K562 (cell line): ENCODE data around the gene CCSAP. TPM values are rescaled to one million over a fixed set of nuclear protein-coding genes. Genes with fewer than 3 reads are reported as not detected.

Source experiments
- ATAC-seq: fragments of 200-7000 bp; cut with Tn5 transposase; 3 replicates; pipeline ENCODE4 v1.9.1; 2020; ENCODE audit warnings: moderate library complexity
- BruUV-seq: library from RNA; stranded (reverse); fragments of 400-500 nt; replicated peaks from 2 replicates; lab custom pipeline; 2021; lab: Mats Ljungman, UMichigan
- CTCF ChIA-PET: fragments of 300-600 bp; formaldehyde crosslinking; extraction: SDS; loops from one replicate; lab custom pipeline; 2021; ENCODE audit warnings: low intra/inter-chr PET ratio; lab: Yijun Ruan, JAX
- POLR2A ChIA-PET: fragments of 300-600, 350-650 bp; sonication (Branson Sonifier 250); formaldehyde crosslinking; extraction: SDS; loops from one replicate; lab custom pipeline; 2021; ENCODE audit warnings: antibody characterized with exemption, inconsistent platforms; lab: Yijun Ruan, JAX
- DNase-seq, 4 experiments: peaks; one replicate each; pipeline versions ENCODE4 v3.0.0 to v3.0.0-alpha.2; 2011 to 2018; ENCODE audit warnings: low spot score in 3 of 4, mixed read lengths in 3 of 4; ENCODE audit errors: extremely low read depth in 1 of 4
- FAIRE-seq: peaks from 2 replicates; lab custom pipeline; 2011; peaks lifted over from hg19 to GRCh38; lab: Jason Lieb, UNC
- H2AFZ ChIP-seq: 2 replicates; pipeline ENCODE4 v1.6.0; 2011; ENCODE audit warnings: low read depth, low read length, control low read depth, inconsistent platforms
- H3K27ac ChIP-seq: fragments of 200-600 bp; 3 replicates; pipeline ENCODE4 v1.8.0; 2011; ENCODE audit warnings: low read depth, mild to moderate bottlenecking, control low read depth, inconsistent platforms, low read length, moderate library complexity, mixed read lengths; ENCODE audit errors: extremely low read depth
- H3K27me3 ChIP-seq, 2 experiments: fragments of 300-600 bp in 1 of 2; 2 replicates in 1 of 2; 3 replicates in 1 of 2; pipeline versions ENCODE4 v1.6.0 to v1.8.0; 2011; ENCODE audit warnings: inconsistent platforms in 2 of 2, low read length in 2 of 2, mild to moderate bottlenecking in 1 of 2, mixed read lengths in 1 of 2, moderate library complexity in 1 of 2; ENCODE audit not compliant: control insufficient read depth in 2 of 2, insufficient read depth in 2 of 2
- H3K36me3 ChIP-seq: fragments of 300-600 bp; 3 replicates; pipeline ENCODE4 v1.8.0; 2011; ENCODE audit warnings: mild to moderate bottlenecking, low read length, inconsistent platforms; ENCODE audit not compliant: control insufficient read depth, insufficient read depth
- H3K4me1 ChIP-seq, 2 experiments: fragments of 200-600 bp in 1 of 2; replicated peaks in 1 of 2; 2 replicates in 1 of 2; 3 replicates in 1 of 2; pipeline versions ENCODE4 v1.5.1 to v1.8.0; 2011; ENCODE audit warnings: inconsistent platforms in 2 of 2, low read length in 2 of 2, mild to moderate bottlenecking in 1 of 2, mixed read lengths in 1 of 2, moderate library complexity in 1 of 2; ENCODE audit not compliant: control insufficient read depth in 2 of 2, insufficient read depth in 2 of 2
- H3K4me2 ChIP-seq: 2 replicates; pipeline ENCODE4 v1.6.1; 2011; ENCODE audit warnings: low read length, control low read depth, inconsistent platforms, mixed read lengths; ENCODE audit not compliant: insufficient read depth
- H3K4me3 ChIP-seq: fragments of 200-600 bp; sonication (generic), shearing (Covaris generic); 2 replicates; pipeline ENCODE4 v1.5.1; 2016; ENCODE audit warnings: control low read depth, inconsistent platforms
- H3K79me2 ChIP-seq: fragments of 200-600 bp; 3 replicates; pipeline ENCODE4 v1.8.0; 2011; ENCODE audit warnings: low read length, inconsistent platforms; ENCODE audit not compliant: control insufficient read depth, insufficient read depth
- H3K9ac ChIP-seq, 2 experiments: 2 replicates each; pipeline versions ENCODE4 v1.6.0 to v1.6.1; 2011; ENCODE audit warnings: low read depth in 2 of 2, low read length in 2 of 2, control low read depth in 1 of 2, inconsistent platforms in 1 of 2, mild to moderate bottlenecking in 1 of 2, mixed read lengths in 1 of 2; ENCODE audit not compliant: insufficient read depth in 1 of 2
- H3K9me1 ChIP-seq: one replicate; pipeline ENCODE4 v1.6.0; 2011; ENCODE audit warnings: inconsistent platforms, mild to moderate bottlenecking, low read length, moderate library complexity; ENCODE audit not compliant: control insufficient read depth, insufficient read depth
- H3K9me3 ChIP-seq: replicated peaks from 2 replicates; pipeline ENCODE4 v1.5.1; 2011; ENCODE audit warnings: low read depth, low read length, inconsistent platforms; ENCODE audit not compliant: control insufficient read depth, insufficient read depth
- H4K20me1 ChIP-seq: replicated peaks from 2 replicates; pipeline ENCODE4 v1.6.1; 2011; ENCODE audit warnings: low read length, inconsistent platforms, mixed read lengths; ENCODE audit not compliant: control insufficient read depth, insufficient read depth
- FUS ChIP-seq: fragments of 200-400 bp; formaldehyde crosslinking; optimal IDR thresholded peaks from 2 replicates; pipeline ENCODE3; 2017; ENCODE audit warnings: low read depth, low read length
- HCFC1 ChIP-seq: IDR thresholded peaks from 2 replicates; pipeline ENCODE4 v1.6.1; 2012; ENCODE audit warnings: low read depth, low read length, improper control_type of control experiment
- HDAC3 ChIP-seq: fragments of 450-650 bp; IDR thresholded peaks from 2 replicates; pipeline ENCODE4 v1.6.1; 2018; ENCODE audit warnings: borderline replicate concordance, mild to moderate bottlenecking, moderate library complexity; ENCODE audit not compliant: partially characterized antibody
- MAFG ChIP-seq: fragments of 450-650 bp; conservative IDR thresholded peaks from 2 replicates; pipeline ENCODE4 v1.6.1; 2016; ENCODE audit warnings: missing genetic modification characterization, missing compliant biosample characterization
- MTF1 ChIP-seq: fragments of 250-450 bp; sonication (Bioruptor Pico); IDR thresholded peaks from 2 replicates; pipeline ENCODE4 v1.9.0; 2021; ENCODE audit warnings: moderate library complexity, mild to moderate bottlenecking, inconsistent platforms, borderline replicate concordance
- NCOA1 ChIP-seq: fragments of 450-650 bp; IDR thresholded peaks from 2 replicates; pipeline ENCODE4 v1.6.1; 2016; ENCODE audit warnings: low read depth
- NR2C2 ChIP-seq, 2 experiments: fragments of 200-800 bp in 1 of 2; sonication (Bioruptor generic) in 1 of 2; sonication (generic) in 1 of 2; formaldehyde crosslinking in 1 of 2; IDR thresholded peaks; 2 replicates each; pipeline versions ENCODE4 v1.6.1 to v1.8.0; 2016 to 2022; ENCODE audit warnings: mild to moderate bottlenecking in 1 of 2, missing compliant biosample characterization in 1 of 2, missing genetic modification characterization in 1 of 2, missing genetic modification reagents in 1 of 2
- OTX1 ChIP-seq: fragments of 450-650 bp; formaldehyde crosslinking; IDR thresholded peaks from 2 replicates; pipeline ENCODE4 v1.4.0; 2022; ENCODE audit warnings: mild to moderate bottlenecking
- PKNOX1 ChIP-seq: fragments of 450-650 bp; IDR thresholded peaks from 2 replicates; pipeline ENCODE4 v1.6.1; 2016
- RBM39 ChIP-seq: fragments of 200-400 bp; formaldehyde crosslinking; optimal IDR thresholded peaks from 2 replicates; pipeline ENCODE3; 2018; ENCODE audit warnings: low read depth, low read length
- RFX7 ChIP-seq: fragments of 250-450 bp; sonication (Bioruptor Pico); IDR thresholded peaks from 2 replicates; pipeline ENCODE4 v1.5.1; 2021; ENCODE audit warnings: mild to moderate bottlenecking
- SUPT5H ChIP-seq: fragments of 450-650 bp; IDR thresholded peaks from 2 replicates; pipeline ENCODE4 v1.6.1; 2016
- ZNF146 ChIP-seq: IDR thresholded peaks from one replicate; pipeline ENCODE4 v1.6.1; 2018; ENCODE audit warnings: missing compliant biosample characterization; ENCODE audit not compliant: unreplicated experiment
- WGBS: fragments of 100-300 bp; shearing (Covaris generic); methylation state at CpG from one replicate; pipeline ENCODE4 v1.1.6; 2016; ENCODE audit warnings: low coverage, mixed read lengths; ENCODE audit not compliant: insufficient coverage; ENCODE audit errors: missing lambda C conversion rate; 5-methylcytosine and 5-hydroxymethylcytosine counted together
- in situ Hi-C: fragments of 300-500 bp; cut with MboI; formaldehyde crosslinking; loops from 4 replicates; pipeline ENCODE4 v1.15.0; 2018; ENCODE audit warnings: inconsistent platforms, mixed read lengths
- intact Hi-C: fragments of 100-400 bp; cut with micrococcal nuclease; formaldehyde crosslinking; loops from 2 replicates; pipeline ENCODE4 v1.14.2; 2022
- polyA plus RNA-seq, 8 experiments: library from polyadenylated mRNA; depleted of rRNA in 4 of 8; stranded (reverse) in 5 of 8; unstranded in 3 of 8; fragments of >200 nt; fragmentation: Nextera tagmentation in 2 of 8; fragmentation: Illumina TruSeq in 1 of 8; extraction: Ambion mirVana in 2 of 8; extraction: Trizol in 1 of 8; gene quantifications; 2 replicates each; pipeline versions ENCODE4 v1.2.1 to v1.2.3, GENCODE V29; 2011 to 2014; ENCODE audit warnings: inconsistent platforms in 1 of 8, missing spikeins in 1 of 8
- total RNA-seq, 7 experiments: library from RNA; depleted of rRNA in 6 of 7; stranded (reverse); fragments of >200 nt in 6 of 7; fragmentation: Illumina TruSeq in 2 of 7; extraction: Trizol in 2 of 7; gene quantifications; 2 replicates each; pipeline versions ENCODE4 v1.2.1 to v1.2.3, GENCODE V29; 2011 to 2021; ENCODE audit warnings: low replicate concordance in 1 of 7
- TF ChIP-seq, protein P1 (sequence below): fragments of 250-450 bp; sonication (Bioruptor Pico); IDR thresholded peaks from 2 replicates; pipeline ENCODE4 v1.4.0; 2020; ENCODE audit warnings: mild to moderate bottlenecking, moderate library complexity, borderline replicate concordance
- TF ChIP-seq, protein P2 (sequence below): fragments of 250-450 bp; sonication (Bioruptor Pico); IDR thresholded peaks from 2 replicates; pipeline ENCODE4 v1.5.0; 2021

The CCSAP gene
- total and polyA plus RNA-seq, 9 of the 15 experiments (the other 6 are each of a cell fraction or from before 2014, with no cell fraction given) = 3.6 to 15.9 (median 9.5) TPM

GRCh38 chr1:229325853-229326487 is 16.9 kb downstream of the CCSAP start (continued):
- TF ChIP-seq, protein P1, sequence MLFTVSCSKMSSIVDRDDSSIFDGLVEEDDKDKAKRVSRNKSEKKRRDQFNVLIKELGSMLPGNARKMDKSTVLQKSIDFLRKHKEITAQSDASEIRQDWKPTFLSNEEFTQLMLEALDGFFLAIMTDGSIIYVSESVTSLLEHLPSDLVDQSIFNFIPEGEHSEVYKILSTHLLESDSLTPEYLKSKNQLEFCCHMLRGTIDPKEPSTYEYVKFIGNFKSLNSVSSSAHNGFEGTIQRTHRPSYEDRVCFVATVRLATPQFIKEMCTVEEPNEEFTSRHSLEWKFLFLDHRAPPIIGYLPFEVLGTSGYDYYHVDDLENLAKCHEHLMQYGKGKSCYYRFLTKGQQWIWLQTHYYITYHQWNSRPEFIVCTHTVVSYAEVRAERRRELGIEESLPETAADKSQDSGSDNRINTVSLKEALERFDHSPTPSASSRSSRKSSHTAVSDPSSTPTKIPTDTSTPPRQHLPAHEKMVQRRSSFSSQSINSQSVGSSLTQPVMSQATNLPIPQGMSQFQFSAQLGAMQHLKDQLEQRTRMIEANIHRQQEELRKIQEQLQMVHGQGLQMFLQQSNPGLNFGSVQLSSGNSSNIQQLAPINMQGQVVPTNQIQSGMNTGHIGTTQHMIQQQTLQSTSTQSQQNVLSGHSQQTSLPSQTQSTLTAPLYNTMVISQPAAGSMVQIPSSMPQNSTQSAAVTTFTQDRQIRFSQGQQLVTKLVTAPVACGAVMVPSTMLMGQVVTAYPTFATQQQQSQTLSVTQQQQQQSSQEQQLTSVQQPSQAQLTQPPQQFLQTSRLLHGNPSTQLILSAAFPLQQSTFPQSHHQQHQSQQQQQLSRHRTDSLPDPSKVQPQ (CRISPR knock-in tag) = no peak
- TF ChIP-seq MTF1 (CRISPR knock-in tag) = no peak
- TF ChIP-seq PKNOX1 = 0 out of 2 replicates have a peak, but pooled peaks have one; percentile 15

GRCh38 chr1:229325401-229325800 is 17.4 kb downstream of the CCSAP start:
- WGBS = 81% methylated on average over 2 of the region's 2 CpGs
- in situ Hi-C loops = no loop called here
- DNase-seq = no peak
- H3K27me3 ChIP-seq = no peaks in the 10 kb centered on the region
- intact Hi-C loops = no loop called here
- peaks cover 67% of the 10 kb centered on the region for H3K36me3 ChIP-seq
- no TSS peak for BruUV-seq
- CTCF ChIA-PET = interaction anchor here (0.7 kb wide), 1 partner anchor 53 kb away, joined by 3 read pairs; no protein-coding TSS in a partner anchor
- no peak overlapping the region for H3K9ac ChIP-seq
- no peaks in the 10 kb centered on the region; the same call in 1 of the 2 replicates for H4K20me1 ChIP-seq
- FAIRE-seq = no peak
- H3K27ac ChIP-seq = no peak overlapping the region
- POLR2A ChIA-PET = interaction anchor here (0.7 to 1.2 kb wide), 4 partner anchors 15 to 425 kb away, joined by 3 to 4 read pairs (median 3); no protein-coding TSS in a partner anchor
- H3K9me1 ChIP-seq = no peaks in the 10 kb centered on the region
- ATAC-seq = no peak
- TF ChIP-seq SUPT5H (no peak), RFX7 (CRISPR knock-in tag) (no peak), NR2C2 (CRISPR knock-in tag; IDR thresholded peaks at IDR 0.05) (no peak), NR2C2 (tag; IDR thresholded peaks at IDR 0.05) (no peak), ZNF146 (CRISPR knock-in tag) (no peak), FUS (no peak), MAFG (tag) (no peak), HCFC1 (no peak), RBM39 (no peak), HDAC3 (no peak), NCOA1 (no peak), OTX1 (no peak)
- TF ChIP-seq, protein P2, sequence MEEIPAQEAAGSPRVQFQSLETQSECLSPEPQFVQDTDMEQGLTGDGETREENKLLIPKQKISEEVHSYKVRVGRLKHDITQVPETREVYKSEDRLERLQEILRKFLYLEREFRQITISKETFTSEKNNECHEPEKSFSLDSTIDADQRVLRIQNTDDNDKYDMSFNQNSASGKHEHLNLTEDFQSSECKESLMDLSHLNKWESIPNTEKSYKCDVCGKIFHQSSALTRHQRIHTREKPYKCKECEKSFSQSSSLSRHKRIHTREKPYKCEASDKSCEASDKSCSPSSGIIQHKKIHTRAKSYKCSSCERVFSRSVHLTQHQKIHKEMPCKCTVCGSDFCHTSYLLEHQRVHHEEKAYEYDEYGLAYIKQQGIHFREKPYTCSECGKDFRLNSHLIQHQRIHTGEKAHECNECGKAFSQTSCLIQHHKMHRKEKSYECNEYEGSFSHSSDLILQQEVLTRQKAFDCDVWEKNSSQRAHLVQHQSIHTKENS (CRISPR knock-in tag) = no peak
- no peak overlapping the region for H3K4me3 ChIP-seq
- no peaks in the 10 kb centered on the region for H3K9me3 ChIP-seq
- H3K4me1 ChIP-seq = no peaks in the 10 kb centered on the region
- peaks cover 10% of the 10 kb centered on the region; the same call in 1 of the 3 replicates for H3K79me2 ChIP-seq
- no peak overlapping the region for H2AFZ ChIP-seq
- no peak overlapping the region for H3K4me2 ChIP-seq
